Osteocyte (in vitro differentiated cells): ENCODE measurements around the gene OSBP2. TPM values are rescaled to one million over a fixed set of nuclear protein-coding genes. Genes with fewer than 3 reads are reported as not detected.

Experiments used
- DNase-seq: peaks from one replicate; pipeline ENCODE4 v3.0.0; 2021; ENCODE audit warnings: mixed read lengths; ENCODE audit not compliant: unreplicated experiment; ENCODE audit errors: extremely low spot score
- H3K27ac Mint-ChIP-seq: one replicate; pipeline ENCODE4 v1.8.0; 2021; ENCODE audit warnings: mild to moderate bottlenecking, mixed read lengths; ENCODE audit not compliant: unreplicated experiment
- H3K27me3 Mint-ChIP-seq: one replicate; pipeline ENCODE4 v1.8.0; 2021; ENCODE audit warnings: mixed read lengths; ENCODE audit not compliant: unreplicated experiment
- H3K36me3 Mint-ChIP-seq: one replicate; pipeline ENCODE4 v1.8.0; 2021; ENCODE audit warnings: mixed read lengths; ENCODE audit not compliant: unreplicated experiment
- H3K4me1 Mint-ChIP-seq: one replicate; pipeline ENCODE4 v1.8.0; 2021; ENCODE audit warnings: mixed read lengths; ENCODE audit not compliant: unreplicated experiment
- H3K4me3 Mint-ChIP-seq: one replicate; pipeline ENCODE4 v1.8.0; 2021; ENCODE audit warnings: mild to moderate bottlenecking, moderate library complexity, mixed read lengths; ENCODE audit not compliant: unreplicated experiment
- H3K9me3 Mint-ChIP-seq: one replicate; pipeline ENCODE4 v1.8.0; 2021; ENCODE audit warnings: mixed read lengths; ENCODE audit not compliant: unreplicated experiment
- total RNA-seq: library from RNA; stranded (reverse); gene quantifications from 2 replicates; pipeline ENCODE4 v1.2.1, GENCODE V29; 2021
- TF ChIP-seq, protein P1 (sequence below): fragments of 200-600 bp; sonication (generic); IDR thresholded peaks from 2 replicates; pipeline ENCODE4 v1.5.0; 2021; ENCODE audit warnings: antibody characterized with exemption, mild to moderate bottlenecking, moderate library complexity

OSBP2 gene
- total RNA-seq, 1 donor from 2014 or later, result 3.8 TPM

GRCh38 chr22:30861688-30862552 is 167.2 kb downstream of the OSBP2 start:
- H3K4me3 Mint-ChIP-seq, result no peak overlapping the region
- no peaks in the 10 kb centered on the region for H3K27me3 Mint-ChIP-seq
- DNase-seq, result peak; percentile 78
- H3K4me1 Mint-ChIP-seq, result no peaks in the 10 kb centered on the region
- H3K36me3 Mint-ChIP-seq, result no peaks in the 10 kb centered on the region
- H3K27ac Mint-ChIP-seq, result no peak overlapping the region
- no peaks in the 10 kb centered on the region for H3K9me3 Mint-ChIP-seq
- TF ChIP-seq, protein P1, sequence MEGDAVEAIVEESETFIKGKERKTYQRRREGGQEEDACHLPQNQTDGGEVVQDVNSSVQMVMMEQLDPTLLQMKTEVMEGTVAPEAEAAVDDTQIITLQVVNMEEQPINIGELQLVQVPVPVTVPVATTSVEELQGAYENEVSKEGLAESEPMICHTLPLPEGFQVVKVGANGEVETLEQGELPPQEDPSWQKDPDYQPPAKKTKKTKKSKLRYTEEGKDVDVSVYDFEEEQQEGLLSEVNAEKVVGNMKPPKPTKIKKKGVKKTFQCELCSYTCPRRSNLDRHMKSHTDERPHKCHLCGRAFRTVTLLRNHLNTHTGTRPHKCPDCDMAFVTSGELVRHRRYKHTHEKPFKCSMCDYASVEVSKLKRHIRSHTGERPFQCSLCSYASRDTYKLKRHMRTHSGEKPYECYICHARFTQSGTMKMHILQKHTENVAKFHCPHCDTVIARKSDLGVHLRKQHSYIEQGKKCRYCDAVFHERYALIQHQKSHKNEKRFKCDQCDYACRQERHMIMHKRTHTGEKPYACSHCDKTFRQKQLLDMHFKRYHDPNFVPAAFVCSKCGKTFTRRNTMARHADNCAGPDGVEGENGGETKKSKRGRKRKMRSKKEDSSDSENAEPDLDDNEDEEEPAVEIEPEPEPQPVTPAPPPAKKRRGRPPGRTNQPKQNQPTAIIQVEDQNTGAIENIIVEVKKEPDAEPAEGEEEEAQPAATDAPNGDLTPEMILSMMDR, result no peak

DNA sequence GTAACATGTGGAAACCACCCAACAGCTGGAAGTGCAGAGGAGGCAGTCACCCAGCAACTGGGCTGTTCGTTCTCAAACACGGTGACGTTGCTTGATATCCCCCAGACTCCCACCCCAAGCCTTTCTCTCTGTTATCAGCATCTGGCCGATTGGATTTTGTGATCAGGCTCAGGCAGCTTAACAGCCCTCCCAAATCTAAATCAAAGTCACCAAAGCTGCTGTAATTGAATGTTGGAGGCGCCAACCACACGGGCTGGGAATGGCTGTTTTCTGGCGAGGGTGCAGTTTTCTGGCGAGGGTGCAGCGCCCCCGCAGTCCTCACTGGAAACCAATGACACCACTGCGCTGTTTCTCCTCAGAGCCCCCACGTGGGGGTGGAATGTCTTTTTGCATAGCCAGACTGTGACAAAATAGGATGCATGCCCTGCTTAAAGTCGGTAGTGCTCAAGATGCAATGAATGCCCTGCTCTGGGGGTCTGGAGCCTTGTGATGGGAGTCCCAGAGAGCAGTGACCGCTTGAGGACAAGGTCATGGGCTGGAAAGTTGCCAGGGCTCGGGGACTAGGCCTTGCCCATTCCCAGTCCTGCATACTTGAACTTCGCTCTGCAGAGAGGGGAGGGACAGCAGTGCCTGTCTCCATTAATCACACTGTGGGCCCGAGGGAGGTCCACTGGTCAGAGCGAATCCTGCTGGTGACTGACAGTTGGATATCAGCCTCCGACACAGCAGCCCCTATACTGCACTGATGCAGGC is 168.6 kb downstream of the OSBP2 start:
- peak; percentile 76 for DNase-seq
- Mint-ChIP-seq H3K4me3 (no peak overlapping the region), H3K4me1 (peaks cover 4% of the 10 kb centered on the region), H3K9me3 (no peaks in the 10 kb centered on the region), H3K36me3 (no peaks in the 10 kb centered on the region), H3K27me3 (no peaks in the 10 kb centered on the region), H3K27ac (no peak overlapping the region)
- TF ChIP-seq, protein P1, result no peak

- no peak overlapping the region for H3K4me3 Mint-ChIP-seq
- TF ChIP-seq, protein P1, result no peak
- H3K9me3 Mint-ChIP-seq, result no peaks in the 10 kb centered on the region
- no peaks in the 10 kb centered on the region for H3K36me3 Mint-ChIP-seq
- no peaks in the 10 kb centered on the region for H3K27me3 Mint-ChIP-seq
- DNase-seq, result peak; percentile 79
- H3K4me1 Mint-ChIP-seq, result peaks cover 16% of the 10 kb centered on the region
- H3K27ac Mint-ChIP-seq, result no peak overlapping the region
These were observed 170.1 kb downstream of the OSBP2 start for GRCh38 chr22:30864441-30865420.

- TF ChIP-seq, protein P1, result no peak
- Mint-ChIP-seq H3K9me3 (no peaks in the 10 kb centered on the region), H3K4me3 (no peak overlapping the region), H3K36me3 (no peaks in the 10 kb centered on the region), H3K4me1 (peaks cover 16% of the 10 kb centered on the region), H3K27ac (no peak overlapping the region), H3K27me3 (no peaks in the 10 kb centered on the region)
- DNase-seq, result no peak
These were observed 171.0 kb downstream of the OSBP2 start for GRCh38 chr22:30865656-30866055.
